ENCODE results near the gene TPM4. TPM values are rescaled to one million over a fixed set of nuclear protein-coding genes. Genes with fewer than 3 reads are reported as not detected.

TPM4 gene
- total RNA-seq, 1 donor from 2014 or later, result 619 TPM

DNA sequence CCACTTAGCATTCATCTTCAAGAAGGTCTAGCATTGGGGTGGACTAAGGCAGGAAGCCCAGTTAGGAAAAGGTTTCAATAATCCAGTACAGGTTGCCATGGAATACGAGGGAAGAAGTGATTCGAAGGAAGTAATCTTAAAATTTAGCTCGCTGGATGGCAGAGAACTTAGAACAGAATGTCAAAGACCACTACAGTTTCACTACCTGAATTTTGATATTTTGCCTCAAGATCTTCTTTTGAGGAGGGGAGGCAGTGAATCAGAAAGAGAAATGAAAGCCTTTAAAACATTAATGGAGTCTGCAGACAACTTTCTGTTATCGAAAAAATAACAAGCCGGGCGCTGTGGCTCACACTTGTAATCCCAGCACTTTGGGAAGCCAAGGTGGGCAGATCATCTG lies 28.4 kb downstream of the TPM4 start:
- intact Hi-C loops (cut with DNase I), result no loop called here
- TF ChIP-seq, protein P1, sequence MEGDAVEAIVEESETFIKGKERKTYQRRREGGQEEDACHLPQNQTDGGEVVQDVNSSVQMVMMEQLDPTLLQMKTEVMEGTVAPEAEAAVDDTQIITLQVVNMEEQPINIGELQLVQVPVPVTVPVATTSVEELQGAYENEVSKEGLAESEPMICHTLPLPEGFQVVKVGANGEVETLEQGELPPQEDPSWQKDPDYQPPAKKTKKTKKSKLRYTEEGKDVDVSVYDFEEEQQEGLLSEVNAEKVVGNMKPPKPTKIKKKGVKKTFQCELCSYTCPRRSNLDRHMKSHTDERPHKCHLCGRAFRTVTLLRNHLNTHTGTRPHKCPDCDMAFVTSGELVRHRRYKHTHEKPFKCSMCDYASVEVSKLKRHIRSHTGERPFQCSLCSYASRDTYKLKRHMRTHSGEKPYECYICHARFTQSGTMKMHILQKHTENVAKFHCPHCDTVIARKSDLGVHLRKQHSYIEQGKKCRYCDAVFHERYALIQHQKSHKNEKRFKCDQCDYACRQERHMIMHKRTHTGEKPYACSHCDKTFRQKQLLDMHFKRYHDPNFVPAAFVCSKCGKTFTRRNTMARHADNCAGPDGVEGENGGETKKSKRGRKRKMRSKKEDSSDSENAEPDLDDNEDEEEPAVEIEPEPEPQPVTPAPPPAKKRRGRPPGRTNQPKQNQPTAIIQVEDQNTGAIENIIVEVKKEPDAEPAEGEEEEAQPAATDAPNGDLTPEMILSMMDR (IDR thresholded peaks at IDR 0.05), result no peak
- no peak for DNase-seq (ENCODE audit: low spot score in 2 of 2)
- Histone ChIP-seq H3K9me3 (no peaks in the 10 kb centered on the region), H3K27ac (peak overlapping the region; percentile 14 to 54), H3K36me3 (peaks cover 43 to 45% of the 10 kb centered on the region in 2 donors), H3K27me3 (no peaks in the 10 kb centered on the region), H3K4me1 (no peaks in the 10 kb centered on the region), H3K4me3 (no peak overlapping the region)

- H3K4me3 ChIP-seq, result no peak overlapping the region
- peaks cover 31% of the 10 kb centered on the region in 2 donors for H3K36me3 ChIP-seq
- no peak overlapping the region for H3K27ac ChIP-seq
- H3K4me1 ChIP-seq, result peaks cover 0 to 4% of the 10 kb centered on the region in 2 donors
- no peaks in the 10 kb centered on the region for H3K27me3 ChIP-seq
- DNase-seq (ENCODE audit: low spot score in 2 of 2), result no peak
- no peaks in the 10 kb centered on the region for H3K9me3 ChIP-seq
- TF ChIP-seq, protein P1 (IDR thresholded peaks at IDR 0.05), result no peak
- intact Hi-C loops (cut with DNase I), result no loop called here
Measured at GRCh38 chr19:16106121-16106520, 29.8 kb downstream of the TPM4 start.

GRCh38 chr19:16111160-16111908 lies 35.0 kb downstream of the TPM4 start, which contains the start of gene RAB8A:
RAB8A (plus strand) TSS chr19:16111889; CDS start chr19:16111902, 13 bp downstream.
- Histone ChIP-seq H3K27ac (peak within 1 kb of the TSS; percentile 88 to 91), H3K27me3 (no peaks in the 10 kb centered on the region), H3K4me1 (peaks cover 16 to 22% of the 10 kb centered on the region in 2 donors), H3K36me3 (no peaks in the 10 kb centered on the region), H3K9me3 (no peaks in the 10 kb centered on the region), H3K4me3 (peak within 1 kb of the TSS; percentile 96 to 97)
- intact Hi-C loops (cut with DNase I), result loop anchor here (1.0 to 5.0 kb wide), 6 partner anchors 47 to 274 kb away; partner anchors contain the start of genes AP1M1 and FAM32A
- DNase-seq (ENCODE audit: low spot score in 2 of 2), result peak; percentile 98 to 99
- TF ChIP-seq, protein P1 (IDR thresholded peaks at IDR 0.05), result peak; percentile 94 to 100 (median 94)

- H3K4me1 ChIP-seq, result peaks cover 16 to 22% of the 10 kb centered on the region in 2 donors
Measured at GRCh38 chr19:16111909-16112752, 35.8 kb downstream of the TPM4 start.

DNA sequence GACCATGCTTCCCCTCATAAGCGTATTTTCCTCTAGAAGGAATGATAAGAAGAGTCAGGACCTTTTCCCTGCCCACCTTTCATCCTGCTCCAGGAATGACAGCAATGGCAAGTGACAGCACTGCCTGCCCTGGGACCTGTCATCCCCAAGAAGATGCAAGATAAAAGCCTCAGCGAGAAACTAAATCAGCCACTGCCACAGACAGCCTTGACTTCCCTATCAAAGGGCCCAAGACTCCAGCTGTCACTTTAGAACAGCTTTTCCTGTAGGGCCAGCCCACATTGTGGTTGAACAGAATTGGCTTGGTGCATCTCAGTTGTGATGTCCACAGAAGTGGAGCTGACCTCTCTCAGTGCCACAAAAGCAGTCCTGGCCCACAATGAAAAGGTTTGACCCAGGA lies 36.5 kb downstream of the TPM4 start:
- Histone ChIP-seq H3K4me1 (peaks cover 16 to 22% of the 10 kb centered on the region in 2 donors), H3K27ac (peak overlapping the region in 1 of 2 donors; percentile 88), H3K4me3 (peak overlapping the region in 1 of 2 donors; percentile 97), H3K9me3 (no peaks in the 10 kb centered on the region), H3K36me3 (peaks cover 0 to 2% of the 10 kb centered on the region in 2 donors), H3K27me3 (no peaks in the 10 kb centered on the region)
- intact Hi-C loops (cut with DNase I), result loop anchor here (5.0 kb wide), 2 partner anchors 85 to 275 kb away; partner anchors contain the start of gene AP1M1
- no peak for DNase-seq (ENCODE audit: low spot score in 2 of 2)
- TF ChIP-seq, protein P1 (IDR thresholded peaks at IDR 0.05), result no peak

More at GRCh38 chr19:16111909-16112752, 35.8 kb downstream of the TPM4 start:
- H3K27me3 ChIP-seq, result no peaks in the 10 kb centered on the region
- H3K4me3 ChIP-seq, result peak overlapping the region; percentile 96 to 97
- no peak for DNase-seq (ENCODE audit: low spot score in 2 of 2)
- intact Hi-C loops (cut with DNase I), result loop anchor here (1.0 to 5.0 kb wide), 6 partner anchors 48 to 275 kb away; partner anchors contain the start of genes AP1M1 and FAM32A
- peak overlapping the region; percentile 88 to 91 for H3K27ac ChIP-seq
- no peaks in the 10 kb centered on the region for H3K36me3 ChIP-seq
- TF ChIP-seq, protein P1 (IDR thresholded peaks at IDR 0.05), result no peak
- no peaks in the 10 kb centered on the region for H3K9me3 ChIP-seq
